NCI-H345 treated with DMSO at 0.1 percent for 48 hours (cell line): ENCODE data around the gene EHMT1.

ENCODE experiments used
- DNase-seq: peaks from one replicate; lab custom pipeline; 2025; ENCODE audit not compliant: unreplicated experiment; lab: John Stamatoyannopoulos, UW

Gene EHMT1

DNA sequence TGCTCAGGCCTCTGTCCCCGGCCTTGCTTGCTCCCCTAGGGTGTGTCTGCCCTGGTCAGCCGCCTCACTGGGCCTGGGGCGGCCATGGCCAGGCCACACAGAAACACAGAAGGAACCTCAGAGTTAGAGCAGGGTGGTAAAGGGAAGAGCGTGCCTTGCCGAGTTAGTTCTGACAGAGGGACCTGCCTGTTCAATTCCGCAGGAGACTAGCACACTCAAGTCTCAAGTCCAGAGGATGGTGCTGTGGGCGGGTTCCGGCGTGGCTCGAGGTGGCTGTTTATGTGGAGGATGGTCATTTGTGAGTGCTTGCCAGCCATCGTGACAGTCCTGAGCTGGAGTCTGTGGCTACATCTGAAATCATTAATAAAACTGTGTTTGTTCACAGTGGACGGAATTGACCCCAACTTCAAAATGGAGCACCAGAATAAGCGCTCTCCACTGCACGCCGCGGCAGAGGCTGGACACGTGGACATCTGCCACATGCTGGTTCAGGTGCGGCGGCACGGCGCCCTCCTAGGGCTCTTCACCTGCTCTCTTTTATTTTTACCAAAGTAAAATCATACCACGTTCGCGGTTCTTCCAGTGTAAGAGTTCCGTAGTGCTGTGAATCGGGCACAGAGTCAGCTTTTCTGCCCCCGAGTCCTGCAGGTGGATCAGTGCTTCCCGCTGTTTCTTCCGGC is 163.2 kb downstream of the EHMT1 start:
- no peak for DNase-seq

DNA sequence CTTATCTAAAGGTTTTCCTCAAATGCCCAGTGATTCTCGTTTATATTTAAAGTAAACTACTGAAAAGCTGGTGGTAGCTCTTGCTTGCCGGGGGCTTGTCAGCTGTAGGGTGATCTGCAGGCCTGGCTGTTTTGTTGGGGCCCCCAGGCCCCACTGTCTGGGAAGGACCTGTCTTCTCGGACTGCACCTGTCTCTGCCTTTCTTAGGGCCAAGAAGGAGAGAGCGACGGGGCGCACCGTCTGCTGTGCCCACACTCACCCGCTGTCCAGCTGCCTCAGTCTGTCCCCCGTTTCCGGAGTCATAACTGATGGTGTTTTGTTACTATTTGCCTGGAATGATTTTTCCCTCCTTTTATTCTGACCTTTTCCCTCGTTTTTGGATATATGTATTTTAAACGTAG is 164.7 kb downstream of the EHMT1 start:
- DNase-seq = no peak

DNA sequence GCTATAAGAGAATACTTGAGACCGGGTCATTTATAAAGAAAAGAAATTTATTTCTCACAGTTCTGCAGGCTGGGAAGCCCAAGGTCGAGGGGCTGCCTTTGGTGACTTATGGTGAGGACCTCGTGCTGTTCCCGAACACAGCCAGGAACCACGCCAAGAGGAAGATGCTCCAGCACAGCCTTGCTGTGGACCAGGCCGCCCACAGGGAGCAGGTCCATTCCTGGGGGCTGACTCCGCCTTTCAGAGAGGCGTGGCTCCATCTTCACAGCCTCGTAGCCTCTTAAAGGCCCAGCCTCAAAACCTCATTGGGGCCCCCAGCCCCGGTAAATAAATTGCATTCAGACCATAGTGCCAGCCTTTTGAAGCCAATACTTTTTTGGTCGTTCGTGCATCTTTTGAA is 165.2 kb downstream of the EHMT1 start:
- no peak for DNase-seq

DNA sequence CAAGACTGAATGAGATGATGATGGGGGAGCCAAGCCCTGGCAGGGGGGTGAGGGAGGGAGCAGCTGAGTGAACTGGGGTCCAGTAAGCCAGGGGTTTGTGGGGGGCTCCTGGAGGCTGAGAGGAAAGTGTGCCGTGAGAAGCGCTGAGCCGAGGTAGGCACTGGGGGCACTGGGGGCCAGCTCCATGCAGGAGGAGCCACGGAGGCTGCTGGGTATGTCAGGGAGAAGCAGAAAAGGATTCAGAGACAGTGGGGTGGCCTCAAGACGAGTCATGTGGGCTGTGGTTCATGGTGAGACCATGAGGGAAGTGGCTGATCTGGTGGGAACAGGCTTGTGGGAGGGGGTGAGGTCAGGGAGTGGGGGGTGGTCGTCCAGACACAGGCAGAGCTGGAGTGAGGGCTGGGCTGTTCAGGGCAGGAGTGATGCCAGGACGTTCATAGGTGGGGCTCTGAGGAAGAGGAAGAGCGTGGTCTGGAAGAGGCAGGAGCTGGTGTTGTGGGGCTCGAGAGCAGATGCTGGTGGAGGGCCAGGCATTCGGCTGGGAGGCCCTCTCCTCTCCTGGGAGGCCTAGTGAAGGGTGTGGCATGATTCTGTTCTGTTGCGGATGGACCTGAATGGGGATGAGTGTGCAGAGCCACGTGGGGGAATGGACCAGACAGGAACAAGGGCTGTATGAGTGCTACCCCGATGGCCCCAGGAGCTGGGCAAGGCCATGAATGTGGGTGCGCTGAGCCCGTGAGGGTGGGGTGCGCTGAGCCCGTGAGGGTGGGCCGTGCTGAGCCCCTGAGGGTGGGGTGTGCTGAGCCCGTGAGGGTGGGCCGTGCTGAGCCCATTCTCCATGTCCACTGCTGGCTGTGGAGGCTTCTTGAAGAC is 166.1 kb downstream of the EHMT1 start:
- DNase-seq = no peak

DNA sequence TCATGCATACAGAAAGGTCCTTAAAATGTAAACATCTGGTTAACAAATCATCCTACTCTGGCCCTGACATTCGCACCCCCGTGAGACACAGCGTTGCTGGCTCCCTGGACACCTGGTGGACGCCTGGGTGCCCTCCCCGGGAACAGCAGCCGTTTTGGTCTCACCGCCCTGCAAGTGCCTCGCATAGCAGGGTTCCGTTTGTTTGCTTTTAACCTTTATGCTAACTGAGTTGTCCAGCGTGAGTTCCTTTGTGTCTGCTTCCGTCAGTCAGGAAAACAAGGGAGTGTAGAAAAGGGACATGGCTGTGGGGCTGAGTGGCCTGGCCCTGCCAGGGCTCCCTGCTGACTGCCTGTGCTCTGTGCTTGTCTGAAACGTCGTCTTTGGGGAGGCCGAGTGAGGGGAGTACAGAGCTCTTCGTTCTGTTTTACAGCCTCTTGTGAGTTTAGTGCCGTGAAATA is 166.9 kb downstream of the EHMT1 start:
- peak; percentile 76 for DNase-seq

DNA sequence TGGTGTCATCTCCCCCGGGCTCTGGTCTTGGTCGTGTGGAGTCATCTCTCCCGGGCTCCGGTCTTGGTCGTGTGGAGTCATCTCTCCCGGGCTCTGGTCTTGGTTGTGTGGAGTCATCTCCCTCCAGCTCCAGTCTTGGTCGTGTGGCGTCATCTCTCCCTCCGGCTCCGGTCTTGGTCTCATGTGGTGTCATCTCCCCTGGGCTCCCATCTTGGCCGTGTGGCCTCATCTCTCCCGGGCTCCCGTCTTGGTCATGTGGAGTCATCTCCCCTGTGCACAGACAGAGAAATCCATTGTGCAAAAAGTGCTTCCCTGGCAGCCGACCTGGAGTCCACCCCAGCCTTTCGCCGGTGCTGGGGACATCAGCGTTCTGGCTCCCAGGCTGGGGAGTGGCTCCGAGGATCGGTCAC is 167.7 kb downstream of the EHMT1 start:
- DNase-seq = no peak

DNA sequence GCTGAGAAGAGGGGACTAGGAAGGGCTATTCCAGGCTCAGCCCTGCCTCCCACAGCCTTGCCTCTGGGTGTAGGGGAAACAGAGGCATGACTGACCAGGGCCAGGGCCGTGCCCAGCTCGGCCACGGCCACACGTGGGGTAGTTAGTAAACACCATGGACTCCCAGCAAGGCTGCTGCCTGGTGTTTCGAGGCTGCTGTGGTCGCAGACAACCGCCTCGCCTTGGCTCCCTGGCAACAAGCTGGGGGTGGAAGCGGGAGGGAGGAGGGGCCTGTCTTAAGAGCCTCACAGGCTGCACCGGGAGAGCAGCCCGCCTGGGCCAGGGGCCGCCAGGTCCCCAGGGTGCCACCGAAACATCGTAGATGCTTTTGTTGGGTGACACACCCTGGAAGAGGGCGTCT is 168.6 kb downstream of the EHMT1 start:
- DNase-seq = no peak

DNA sequence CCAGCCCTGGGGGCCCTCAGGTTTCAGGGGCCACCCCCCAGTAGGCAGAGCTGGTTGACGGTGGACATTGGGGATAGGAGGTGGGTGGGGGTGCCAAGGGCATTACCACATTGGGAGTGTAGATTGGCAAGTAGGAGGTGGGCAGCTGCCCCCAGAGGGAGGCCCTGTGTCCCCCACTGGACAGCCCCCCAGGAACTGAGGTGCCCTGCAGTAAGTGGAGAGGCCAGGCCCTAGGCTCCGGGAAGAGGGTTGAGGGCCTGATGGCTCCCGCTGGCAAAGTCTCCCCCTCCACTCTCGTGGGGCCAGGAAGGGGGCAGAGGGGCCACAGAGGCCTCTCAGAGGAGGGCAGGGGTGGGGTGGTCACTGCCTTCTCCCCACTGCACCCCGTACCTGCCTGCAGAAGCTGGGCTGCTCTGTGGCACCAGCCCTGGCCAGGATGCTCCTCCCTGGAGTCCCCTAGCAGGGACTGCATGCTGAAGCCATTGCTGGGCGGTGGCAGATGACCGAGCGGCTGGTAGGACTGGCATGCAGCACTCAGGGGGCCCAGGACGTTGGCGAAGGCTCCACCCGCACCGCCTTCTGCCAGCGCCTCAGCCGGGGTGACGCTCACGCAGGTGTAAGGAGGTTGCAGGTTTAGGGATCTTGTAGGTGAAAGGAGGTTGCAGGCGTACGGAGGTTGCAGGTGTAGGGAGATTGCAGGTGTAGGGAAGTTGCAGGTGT is 169.1 kb downstream of the EHMT1 start:
- no peak for DNase-seq

DNA sequence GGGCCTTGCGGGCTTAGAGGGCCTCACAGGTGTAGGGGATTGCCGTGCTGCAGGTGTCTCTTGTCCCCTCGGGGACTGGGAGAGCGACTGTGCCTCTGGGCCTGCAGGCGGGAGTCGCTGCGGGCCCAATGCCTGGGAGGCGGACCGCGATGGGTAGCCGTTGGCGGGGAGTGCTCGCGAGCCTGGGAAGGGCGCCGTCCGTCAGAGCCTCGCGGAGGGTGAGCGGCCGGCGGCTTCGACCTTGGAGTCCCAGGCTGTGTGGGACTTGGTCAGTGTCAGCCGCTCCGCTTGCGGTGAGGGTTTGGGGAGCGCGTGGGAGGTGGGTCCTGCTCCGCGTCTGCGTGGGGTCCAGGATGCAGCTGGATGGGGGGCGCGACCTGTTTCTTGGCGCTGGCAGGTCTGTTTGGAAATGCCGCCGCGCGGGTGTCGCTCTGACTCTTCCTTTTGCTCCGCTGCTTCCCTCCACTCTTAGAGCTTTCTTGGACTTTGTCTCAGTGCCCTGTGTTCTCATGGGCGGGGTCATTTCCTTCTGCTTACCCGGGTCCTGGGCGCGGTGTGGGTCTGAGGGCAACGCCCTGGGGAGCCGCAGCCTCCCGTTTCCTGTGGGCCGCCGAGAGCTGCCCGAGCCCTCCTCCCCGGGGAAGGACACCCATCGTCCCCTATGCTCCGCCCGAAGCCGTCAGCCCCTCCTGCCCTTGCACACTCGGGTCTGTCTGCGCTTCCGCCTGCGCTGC is 169.9 kb downstream of the EHMT1 start:
- no peak for DNase-seq

DNA sequence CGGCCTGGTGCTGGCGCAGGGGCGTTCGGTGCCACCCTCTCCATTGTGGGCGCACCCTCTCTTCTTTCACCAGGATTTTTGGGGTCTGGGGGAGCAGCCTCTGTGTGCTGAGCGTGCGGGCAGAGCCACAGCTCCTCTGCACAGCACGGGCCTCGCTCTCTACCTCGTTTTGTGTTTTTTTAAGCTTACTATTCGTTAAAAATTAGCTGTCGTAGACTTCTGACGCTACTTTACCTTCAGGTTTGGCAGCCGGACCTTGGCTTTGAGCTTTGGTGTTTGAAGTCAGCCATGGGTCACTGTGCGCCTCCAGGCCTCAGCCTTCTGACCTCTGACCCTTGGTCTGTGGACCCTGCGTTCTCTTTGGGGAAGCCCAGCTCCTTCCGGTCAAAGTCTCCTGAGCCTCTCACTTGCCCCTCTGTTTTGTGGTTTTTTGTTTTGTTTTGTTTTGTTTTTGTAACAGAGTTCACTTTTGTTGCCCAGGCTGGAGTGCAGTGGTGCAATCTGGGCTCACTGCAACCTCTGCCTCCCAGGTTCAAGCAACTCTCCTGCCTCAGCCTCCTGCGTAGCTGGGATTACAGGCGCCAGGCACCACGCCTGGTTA is 170.6 kb downstream of the EHMT1 start:
- DNase-seq = no peak

DNA sequence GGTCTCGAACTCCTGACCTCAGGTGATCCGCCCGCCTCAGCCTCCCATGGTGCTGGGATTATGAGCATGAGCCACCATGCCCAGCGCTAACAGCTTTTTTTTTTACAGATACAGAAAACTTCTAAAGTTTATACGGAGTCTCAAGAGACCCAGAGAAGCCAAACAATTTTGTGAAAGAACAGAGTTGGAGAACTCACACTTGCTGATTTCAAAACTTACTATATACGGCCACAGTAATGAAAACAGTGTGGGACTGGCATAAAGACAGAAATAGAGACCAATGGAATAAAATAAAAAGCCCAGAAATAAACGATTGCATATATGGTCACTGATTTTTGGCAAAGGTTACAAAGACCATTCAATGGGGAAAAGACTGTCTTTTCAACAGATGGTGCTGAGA is 173.1 kb downstream of the EHMT1 start:
- DNase-seq = no peak

DNA sequence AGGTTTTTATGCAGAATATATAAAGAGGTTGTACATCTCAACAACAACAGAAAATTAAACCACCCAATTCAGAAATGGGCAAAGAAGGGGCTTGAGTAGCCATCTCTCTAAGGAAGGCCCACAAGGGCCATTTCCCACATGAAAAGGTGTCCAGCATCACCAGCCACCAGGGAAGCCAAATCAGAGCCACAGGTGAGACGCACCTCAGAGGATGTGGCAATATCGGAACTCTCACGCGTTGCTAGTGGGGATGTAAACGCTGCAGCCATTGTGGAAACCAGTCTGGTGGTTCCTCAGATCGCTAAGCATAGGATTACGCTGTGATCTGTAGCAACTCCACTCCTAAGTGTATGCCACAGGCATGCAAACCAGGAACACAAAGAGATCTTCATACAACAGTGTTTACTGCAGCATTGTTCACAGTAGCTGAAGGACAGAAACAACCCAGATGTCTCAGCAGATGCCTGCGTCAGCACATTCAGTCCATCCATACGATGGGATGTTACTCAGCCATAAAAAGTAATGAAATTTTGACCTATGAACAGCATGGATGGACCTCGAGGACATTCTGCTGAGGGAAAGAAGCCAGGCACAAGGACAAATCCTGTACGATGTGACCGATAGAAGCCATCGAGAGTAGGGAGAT is 174.5 kb downstream of the EHMT1 start:
- DNase-seq = no peak

DNA sequence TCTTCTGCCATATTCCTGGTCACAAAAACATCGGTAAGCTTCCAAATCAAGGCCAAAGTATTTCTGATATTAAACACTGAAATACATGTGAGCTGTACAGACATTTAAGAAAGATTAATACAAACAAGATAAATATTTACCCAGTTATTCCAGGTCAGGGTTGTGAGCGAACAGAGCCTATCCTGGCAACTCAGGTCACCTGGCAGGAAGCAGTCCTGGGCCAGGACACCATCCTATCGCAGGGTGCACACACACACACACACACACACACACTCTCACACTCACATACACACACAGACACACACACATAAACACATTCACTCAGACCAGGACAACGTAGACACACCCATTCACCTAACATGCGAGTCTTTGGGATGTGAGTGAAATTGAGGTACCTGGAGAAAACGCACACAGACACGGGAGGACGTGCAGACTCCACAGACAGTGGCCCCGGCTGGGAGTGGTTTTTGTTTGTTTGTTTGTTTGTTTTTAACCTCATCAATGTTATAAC is 176.4 kb downstream of the EHMT1 start:
- no peak for DNase-seq

DNA sequence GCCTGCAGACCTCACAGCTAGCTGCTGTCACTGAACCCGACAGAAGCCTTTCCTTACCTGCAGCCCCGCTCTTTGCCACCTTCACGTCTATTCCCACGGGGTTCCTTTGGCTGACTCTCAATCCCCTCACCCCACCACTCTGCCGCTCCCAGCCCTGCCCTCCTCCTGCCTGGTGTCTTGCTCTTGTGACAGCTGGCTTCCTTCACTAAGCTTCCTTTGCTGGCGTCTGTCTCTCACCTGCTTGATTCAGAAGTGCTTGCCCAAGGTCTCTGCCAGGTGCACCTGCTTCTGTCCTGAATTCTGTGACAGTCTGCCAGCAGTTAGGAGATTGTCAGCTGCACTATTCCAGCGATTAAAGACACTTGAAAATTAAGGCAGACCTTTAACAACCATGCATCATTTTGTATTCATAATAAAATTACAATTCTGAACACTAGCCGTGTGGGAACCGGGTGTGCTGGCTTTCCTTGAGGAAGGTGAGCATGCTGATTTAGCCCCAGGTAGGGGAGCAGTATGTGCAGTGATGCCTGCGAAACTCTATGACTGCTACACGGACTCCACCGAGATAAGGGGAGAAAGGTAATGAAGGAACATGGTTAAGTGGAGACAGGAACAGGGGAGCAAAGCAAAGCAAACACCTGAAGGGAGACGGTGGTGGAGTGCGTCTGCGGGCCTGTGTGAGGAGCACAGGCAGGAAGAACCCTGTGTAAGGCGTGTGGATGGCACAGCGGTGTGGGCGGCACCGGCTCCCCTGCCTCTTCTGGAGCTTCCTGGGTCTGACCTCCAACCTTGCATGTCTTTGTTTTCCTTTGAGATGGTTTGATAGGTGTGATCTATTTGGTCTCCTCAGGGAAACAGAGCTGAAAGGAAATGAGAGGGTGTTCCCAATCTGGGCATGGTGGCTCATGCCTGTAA is 178.7 kb downstream of the EHMT1 start:
- peak; percentile 80 for DNase-seq

DNA sequence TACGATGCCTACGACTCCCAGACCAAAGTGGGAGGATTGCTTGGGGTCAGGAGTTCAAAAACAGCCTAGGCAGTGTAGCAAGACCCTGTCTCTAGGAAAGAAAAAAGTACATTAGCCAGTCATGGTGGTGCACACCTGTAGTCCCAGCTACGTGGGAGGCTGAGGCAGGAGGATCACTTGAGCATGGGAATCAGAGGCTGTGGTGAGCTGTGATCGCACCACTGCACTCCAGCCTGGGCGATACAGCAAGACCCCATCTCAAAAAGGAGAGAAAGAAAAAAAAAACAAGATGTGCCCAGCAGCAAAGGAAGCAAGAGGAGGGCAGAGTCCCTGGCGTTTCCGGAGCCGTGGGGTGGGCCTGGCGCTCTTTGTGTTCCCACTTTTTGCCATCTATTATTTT is 179.3 kb downstream of the EHMT1 start:
- no peak for DNase-seq

DNA sequence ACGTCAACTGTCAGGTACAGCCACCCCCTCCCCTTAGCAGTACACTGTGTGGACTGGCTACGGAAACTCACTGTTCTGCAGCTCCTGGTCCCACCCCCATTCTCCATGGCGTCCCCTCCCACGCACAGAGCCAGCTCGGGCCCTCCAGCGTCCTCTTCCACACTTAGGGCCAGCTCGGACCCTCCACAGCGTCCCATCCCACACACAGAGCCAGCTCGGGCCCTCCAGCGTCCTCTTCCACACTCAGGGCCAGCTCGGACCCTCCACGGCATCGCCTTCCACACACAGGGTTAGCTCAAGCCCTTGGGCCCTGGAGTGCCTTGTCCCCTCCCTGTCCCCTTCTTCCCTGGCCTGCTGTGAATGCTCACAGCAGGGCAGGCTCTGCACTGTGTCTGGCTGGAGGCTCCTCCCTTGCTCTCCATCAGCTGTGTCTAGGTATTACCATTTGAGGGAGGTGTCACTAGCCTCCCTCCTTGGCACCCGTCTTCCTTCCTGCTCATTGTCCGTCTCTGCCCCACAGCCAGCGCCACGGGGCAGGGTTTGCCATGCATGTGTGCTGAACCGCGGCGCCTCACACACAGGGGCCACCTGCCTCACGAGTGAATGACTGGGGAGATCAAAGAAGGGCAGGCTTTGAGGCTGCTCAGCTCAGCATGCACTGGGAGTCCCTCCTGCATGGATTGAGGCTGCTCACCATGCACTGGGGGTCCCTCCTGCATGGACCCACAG is 180.3 kb downstream of the EHMT1 start:
- DNase-seq = no peak

DNA sequence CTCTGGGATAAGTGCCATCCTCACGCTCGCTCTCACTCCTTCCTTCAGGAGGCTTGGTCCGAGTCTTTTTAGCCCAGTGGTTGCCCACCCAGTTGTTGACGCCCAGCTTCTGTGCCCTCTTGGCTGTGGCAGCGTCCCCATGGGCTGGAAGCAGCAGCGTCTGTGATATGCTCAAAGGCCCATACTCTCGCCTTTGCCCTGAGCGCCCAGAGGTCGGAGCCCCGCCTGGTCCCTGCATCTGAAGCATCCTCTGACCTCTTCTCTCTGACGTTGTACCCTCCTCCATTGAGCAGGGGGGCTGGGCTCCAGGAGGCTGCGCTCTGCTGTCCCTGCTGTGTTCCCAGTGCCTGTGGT is 180.8 kb downstream of the EHMT1 start:
- DNase-seq = no peak
